SKM-1 (cell line): ENCODE measurements around the gene PPP1R18.
"Not testable (repeated sequence)": the region's sequence is repeated elsewhere in the genome, so short reads cannot be mapped to it uniquely, and the experiment has no call there.

Experiments used
- DNase-seq: peaks from one replicate; lab custom pipeline; 2025; ENCODE audit not compliant: unreplicated experiment; lab: John Stamatoyannopoulos, UW

Gene PPP1R18, protein sequence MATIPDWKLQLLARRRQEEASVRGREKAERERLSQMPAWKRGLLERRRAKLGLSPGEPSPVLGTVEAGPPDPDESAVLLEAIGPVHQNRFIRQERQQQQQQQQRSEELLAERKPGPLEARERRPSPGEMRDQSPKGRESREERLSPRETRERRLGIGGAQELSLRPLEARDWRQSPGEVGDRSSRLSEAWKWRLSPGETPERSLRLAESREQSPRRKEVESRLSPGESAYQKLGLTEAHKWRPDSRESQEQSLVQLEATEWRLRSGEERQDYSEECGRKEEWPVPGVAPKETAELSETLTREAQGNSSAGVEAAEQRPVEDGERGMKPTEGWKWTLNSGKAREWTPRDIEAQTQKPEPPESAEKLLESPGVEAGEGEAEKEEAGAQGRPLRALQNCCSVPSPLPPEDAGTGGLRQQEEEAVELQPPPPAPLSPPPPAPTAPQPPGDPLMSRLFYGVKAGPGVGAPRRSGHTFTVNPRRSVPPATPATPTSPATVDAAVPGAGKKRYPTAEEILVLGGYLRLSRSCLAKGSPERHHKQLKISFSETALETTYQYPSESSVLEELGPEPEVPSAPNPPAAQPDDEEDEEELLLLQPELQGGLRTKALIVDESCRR

DNA sequence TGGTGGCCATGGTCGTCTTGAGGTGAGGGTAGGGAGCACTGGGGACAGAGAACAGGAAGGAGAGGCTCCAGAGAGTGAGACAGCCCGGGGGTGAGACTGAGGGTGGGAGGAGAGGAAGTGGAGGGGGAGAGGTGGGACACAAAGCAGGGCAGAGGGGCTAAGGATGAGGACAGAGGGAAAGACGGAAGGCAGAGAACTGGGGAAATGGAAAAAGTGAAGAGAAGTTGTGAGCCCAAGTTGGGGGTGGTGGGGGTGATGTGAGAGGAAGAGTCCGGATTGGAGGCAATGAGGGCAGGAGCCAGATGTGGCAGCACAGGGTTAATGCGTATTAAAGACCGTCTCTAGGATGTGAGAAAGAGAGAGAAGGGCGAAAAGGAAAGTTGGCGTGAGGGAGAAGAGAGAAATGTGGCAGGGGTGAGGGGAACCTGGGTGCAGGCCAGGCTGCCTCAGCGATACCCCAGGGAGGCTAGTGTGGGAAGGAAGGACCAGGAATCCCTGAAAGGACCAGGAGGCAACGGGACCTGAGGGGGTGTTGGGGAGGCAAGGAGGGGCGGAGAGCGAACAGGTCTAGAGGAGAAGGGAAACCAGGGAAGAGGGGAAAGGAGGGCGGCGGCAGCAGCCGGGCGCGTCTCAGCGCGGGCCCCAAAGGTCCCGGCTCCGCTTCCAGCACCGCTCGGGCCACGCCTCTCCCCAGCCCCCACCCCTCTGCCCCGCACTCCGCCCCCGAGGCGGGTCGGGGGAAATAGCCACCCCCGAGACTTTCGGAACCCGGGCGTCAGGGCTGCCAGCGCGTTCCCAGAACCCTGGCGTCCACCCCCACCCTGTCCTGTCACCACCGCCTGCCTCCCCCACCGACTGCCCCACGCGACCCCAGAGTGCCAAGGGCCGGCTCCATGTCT lies at the start of gene PPP1R18:
Gene PPP1R18, minus strand, starts transcription at position 637 of the 899 bp plus-strand sequence. Its CDS starts 627 bp downstream, at position 10.
- DNase-seq: no peak

DNA sequence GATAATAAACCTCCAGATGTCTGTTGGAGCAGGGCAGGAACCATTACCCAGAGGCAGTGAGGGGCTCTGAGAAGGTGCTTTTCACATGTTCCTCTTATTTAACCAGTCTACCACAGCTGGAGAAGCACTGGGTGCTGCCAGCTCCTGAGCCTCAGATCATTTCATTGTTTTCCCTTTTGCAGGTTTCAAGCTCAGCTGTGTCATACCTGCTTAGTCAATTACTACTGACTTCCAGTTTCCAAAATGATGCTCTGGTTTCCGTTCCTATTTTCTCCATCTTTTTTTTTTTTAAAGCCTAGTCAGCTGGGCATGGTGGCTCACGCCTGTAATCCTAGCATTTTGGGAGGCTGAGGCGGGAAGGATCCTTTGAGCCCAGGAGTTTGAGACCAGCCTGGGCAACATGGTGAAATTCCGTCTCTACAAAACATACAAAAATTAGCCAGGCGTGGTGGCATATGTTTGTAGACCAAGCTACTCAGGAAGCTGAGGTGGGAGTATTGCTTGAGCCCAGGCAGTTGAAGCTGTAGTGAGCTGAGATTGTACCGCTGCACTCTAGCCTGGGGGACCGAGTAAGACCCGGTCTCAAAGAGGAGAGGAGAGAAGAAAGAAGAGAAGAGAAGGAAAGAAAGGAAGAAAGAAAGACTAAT lies 49.3 kb upstream of the PPP1R18 start:
- DNase-seq: no peak

DNA sequence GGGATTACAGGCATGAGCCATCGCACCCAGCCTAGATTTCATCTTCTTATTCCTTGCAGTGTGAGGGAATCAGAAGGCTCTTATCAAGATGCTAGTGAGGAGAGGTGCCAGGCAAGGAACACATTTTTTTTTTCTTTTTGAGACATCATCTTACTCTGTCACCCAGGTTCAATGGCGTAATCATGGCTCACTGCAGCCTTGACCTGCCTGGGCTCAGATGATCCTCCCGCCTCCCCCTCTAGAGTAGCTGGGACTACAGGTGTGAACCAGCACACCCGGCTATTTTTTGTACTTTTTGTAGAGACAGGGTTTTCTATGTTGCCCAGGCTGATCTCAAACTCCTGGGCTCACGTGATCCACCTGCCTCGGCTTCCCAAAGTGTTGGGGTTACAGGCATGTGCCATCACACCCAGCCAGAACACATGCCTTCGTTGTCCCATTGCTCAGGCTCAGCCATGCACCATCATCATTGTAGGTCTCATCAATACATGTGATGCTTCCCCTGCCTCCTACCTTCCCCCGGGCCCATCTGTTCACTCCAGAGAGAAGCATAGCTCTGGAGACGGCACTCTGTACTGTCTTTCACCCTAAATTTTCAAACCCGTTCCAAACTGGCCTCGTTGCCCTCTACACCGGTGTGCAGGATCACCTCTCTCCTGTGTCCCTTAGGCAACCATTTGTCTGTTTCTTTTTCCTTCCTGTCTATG lies 45.9 kb upstream of the PPP1R18 start:
- no peak for DNase-seq

DNA sequence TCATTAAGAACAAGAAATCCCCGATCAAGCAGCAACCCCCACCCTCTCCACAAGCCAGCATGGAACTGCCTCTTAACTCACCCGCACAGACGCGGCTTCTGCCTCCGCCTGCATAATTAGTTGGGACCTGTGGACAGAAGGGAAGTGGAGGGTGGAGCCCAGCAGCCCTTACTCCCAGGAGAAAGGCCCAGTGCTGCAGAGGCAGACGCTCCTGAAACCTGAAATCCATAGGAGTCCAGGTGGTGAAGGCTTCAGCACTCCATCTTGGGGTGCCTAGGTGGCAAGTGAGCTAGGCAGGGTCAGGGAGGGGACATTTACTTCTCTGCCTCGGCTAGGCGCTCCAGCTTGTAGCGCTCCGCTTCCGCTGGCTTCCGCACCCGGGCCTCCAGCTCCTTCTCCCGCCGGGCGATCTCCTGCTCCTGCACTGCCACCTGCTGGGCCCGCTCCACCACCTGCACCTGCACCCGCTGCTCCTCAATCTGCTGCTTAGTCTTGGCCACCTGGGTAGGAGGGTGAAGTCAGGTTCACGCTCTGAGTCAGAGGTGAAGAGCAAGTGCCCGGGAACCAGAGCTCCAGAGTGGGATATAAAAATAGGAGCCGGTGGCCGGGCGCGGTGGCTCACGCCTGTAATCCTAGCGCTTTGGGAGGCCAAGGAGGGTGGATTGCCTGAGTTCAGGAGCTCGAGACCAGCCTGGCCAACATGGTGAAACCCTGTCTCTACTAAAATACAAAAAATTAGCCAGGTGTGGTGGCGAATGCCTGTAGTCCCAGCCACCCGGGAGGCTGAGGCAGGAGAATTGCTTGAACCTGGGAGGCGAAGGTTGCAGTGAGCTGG lies 44.4 kb upstream of the PPP1R18 start:
- peak; percentile 43 for DNase-seq

DNA sequence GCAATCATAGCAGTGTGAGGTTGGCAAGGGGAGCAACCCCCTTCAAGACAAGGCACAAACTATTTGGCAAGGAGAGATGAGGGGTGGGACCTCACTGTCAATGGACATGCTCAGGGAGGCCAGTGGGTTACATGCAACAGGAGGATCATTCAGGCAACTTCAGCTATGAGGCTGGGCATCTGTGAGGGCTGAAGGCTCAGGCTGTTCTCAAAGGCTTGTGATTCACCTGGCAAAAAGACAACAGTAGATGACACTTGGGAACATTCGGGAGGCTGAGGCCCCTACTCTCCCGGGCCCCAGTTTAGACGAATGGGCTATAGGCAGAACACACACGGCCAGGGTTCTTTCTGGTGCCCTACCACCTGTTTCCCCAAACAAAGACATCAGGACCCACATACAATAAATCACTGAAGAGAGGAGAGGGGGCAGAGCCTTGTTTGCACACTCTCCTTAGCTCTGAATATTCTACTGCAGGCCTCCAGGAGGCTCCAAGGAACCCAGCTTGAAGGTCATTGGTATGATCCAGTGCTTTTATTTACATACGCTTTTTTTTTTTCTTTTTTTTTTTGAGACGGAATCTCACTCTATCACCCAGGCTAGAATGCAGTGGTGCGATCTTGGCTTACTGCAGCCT lies 41.6 kb upstream of the PPP1R18 start:
- DNase-seq: no peak

DNA sequence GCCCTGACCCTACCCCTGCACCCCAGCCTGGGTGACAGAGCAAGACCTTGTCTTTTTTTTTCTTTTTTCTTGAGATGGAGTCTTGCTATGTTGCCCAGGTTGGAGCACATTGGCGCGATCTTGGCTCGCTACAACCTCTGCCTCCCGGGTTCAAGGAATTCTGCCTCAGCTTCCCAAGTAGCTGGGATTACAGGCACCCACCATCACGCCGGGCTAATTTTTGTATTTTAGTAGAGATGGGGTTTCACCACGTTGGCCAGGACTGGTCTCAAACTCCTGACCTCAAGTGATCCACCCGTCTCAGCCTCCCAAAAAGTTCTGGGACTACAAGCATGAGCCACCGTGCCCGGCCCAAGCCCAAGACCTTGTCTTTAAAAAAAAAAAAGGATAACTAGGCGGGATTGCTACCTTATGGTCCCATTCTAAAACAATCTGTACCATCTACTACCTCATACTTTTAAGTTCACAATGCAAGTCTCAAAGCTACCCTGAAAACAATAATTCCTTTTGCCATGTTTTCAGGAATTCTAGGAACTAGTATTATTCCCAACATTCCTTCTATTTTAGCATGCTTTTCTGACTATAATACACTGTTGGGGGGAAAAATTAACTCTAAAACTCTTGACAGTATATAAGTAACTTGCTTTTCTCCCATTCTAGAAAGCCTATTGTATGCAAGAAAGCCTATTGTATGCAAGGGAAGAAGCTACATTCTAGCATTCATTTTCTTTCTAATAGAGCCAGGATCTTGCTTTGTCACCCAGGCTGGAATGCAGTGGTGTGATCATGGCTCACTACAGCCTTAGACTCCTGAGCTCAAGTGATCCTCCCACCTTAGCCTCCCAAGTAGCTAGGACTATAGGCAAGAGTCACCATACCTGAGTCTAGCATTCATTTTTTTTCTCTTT lies 40.3 kb upstream of the PPP1R18 start:
- DNase-seq: no peak

DNA sequence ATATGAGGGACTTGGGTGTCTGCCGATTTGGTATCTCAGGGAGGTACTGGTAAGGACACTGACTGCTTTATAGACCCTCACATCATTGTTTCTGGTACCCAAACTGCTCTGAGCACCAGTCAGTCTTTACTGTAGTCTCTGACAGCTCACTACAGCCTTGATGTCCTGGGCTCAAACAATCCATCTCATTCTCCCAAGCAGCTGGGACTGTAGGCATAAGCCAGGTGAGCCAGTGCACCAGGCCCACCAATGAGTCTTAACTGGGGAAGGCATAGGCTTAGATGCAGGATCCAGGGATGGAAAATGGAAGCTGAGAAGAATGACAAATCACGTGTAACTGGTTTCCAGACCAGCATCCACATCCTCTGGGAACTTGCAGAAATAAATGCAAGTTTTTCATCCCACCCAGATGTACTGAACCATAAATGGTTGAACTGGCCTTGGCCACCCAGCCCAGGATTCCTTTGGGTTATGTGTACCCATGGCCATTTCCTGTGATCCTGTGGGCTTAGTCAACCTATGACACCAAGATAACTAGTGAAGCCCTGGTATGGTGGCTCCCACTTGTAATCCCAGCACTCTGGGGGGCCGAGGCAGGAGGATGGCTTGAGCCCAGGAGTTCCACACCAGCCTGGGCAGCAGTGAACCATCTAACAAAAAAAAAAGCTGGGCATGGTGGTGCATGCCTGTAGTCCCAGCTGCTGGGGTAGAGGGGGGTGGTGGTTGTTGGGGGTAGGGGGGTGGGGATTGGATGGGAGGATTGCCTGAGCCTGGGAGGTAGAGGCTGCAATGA lies 39.5 kb upstream of the PPP1R18 start:
- no peak for DNase-seq

DNA sequence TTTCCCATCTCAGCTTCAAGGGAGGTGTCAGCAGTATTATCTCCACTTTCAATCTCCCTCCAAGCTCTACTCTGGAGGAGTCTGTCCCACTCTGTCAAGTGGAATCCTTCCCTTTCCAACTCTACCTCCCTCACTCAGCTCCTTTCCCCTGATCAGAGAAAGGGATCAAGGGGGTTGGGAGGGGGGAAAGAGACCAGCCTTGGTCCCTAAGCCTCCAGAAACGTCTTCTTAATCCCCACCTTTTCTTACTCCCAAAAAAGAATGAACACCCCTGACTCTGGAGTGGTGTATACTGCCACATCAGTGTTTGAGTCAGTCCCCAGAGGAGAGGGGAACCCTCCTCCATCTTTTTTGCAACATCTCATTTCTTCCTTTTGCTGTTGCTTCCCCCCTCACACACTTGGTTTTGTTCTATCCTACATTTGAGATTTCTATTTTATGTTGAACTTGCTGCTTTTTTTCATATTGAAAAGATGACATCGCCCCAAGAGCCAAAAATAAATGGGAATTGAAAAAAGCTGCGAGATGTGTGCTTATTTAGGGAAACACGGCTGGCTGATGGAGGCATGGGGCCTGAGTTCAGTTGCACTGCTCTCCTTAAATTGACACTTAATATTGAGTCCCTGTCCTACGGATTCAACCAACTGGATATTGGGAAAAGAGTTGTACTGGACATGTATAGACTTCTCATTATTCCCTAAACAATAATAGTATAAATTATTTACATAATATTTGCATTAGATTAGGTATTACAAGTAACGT lies 38.6 kb upstream of the PPP1R18 start:
- DNase-seq: no peak

DNA sequence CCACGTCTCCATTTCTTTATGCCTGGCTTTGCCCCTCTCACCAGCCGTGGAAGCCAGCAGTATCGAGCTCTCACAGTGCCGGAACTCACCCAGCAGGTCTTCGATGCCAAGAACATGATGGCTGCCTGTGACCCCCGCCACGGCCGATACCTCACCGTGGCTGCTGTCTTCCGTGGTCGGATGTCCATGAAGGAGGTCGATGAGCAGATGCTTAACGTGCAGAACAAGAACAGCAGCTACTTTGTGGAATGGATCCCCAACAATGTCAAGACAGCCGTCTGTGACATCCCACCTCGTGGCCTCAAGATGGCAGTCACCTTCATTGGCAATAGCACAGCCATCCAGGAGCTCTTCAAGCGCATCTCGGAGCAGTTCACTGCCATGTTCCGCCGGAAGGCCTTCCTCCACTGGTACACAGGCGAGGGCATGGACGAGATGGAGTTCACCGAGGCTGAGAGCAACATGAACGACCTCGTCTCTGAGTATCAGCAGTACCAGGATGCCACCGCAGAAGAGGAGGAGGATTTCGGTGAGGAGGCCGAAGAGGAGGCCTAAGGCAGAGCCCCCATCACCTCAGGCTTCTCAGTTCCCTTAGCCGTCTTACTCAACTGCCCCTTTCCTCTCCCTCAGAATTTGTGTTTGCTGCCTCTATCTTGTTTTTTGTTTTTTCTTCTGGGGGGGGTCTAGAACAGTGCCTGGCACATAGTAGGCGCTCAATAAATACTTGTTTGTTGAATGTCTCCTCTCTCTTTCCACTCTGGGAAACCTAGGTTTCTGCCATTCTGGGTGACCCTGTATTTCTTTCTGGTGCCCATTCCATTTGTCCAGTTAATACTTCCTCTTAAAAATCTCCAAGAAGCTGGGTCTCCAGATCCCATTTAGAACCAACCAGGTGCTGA lies 37.6 kb upstream of the PPP1R18 start:
- DNase-seq: not testable (repeated sequence)

DNA sequence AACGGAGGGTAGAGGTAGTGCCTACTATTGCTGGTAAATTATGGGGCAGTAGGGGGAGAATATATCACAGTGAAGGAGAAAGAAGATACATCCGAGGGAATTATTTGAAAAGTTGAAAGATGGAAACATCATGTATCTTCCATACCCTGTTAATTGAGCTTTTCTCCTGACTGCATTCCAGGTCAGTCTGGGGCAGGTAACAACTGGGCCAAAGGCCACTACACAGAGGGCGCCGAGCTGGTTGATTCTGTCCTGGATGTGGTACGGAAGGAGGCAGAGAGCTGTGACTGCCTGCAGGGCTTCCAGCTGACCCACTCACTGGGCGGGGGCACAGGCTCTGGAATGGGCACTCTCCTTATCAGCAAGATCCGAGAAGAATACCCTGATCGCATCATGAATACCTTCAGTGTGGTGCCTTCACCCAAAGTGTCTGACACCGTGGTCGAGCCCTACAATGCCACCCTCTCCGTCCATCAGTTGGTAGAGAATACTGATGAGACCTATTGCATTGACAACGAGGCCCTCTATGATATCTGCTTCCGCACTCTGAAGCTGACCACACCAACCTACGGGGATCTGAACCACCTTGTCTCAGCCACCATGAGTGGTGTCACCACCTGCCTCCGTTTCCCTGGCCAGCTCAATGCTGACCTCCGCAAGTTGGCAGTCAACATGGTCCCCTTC lies 36.9 kb upstream of the PPP1R18 start:
- not testable (repeated sequence) for DNase-seq

DNA sequence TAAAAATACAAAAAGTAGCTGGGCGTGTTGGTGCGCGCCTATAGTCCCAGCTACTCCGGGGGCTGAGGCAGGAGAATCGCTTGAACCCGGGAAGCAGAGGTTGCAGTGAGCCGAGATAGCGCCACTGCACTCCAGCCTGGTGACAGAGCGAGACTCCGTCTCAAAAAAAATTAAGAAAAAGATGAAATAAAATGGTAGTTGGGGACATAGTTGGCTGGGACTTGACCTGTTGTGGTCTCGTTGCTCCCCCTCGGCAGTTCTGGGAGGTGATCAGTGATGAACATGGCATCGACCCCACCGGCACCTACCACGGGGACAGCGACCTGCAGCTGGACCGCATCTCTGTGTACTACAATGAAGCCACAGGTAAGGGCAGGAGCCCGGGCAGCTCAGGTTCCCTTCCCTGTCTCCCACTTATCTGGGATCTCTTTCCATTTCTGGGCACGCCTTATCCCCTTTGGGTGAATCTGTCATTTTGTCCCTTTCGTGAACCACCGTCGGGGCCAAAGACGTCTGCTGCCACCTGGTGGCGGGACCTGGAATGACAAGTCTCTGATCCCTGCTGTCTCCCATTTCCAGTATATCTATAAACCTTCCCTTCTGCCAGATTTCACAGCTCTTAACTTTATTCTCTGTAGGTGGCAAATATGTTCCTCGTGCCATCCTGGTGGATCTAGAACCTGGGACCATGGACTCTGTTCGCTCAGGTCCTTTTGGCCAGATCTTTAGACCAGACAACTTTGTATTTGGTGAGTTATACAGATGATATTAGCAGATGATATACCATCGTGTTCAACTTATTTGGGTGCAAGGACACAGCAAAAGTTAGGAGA lies 36.1 kb upstream of the PPP1R18 start:
- DNase-seq: peak; percentile 56

DNA sequence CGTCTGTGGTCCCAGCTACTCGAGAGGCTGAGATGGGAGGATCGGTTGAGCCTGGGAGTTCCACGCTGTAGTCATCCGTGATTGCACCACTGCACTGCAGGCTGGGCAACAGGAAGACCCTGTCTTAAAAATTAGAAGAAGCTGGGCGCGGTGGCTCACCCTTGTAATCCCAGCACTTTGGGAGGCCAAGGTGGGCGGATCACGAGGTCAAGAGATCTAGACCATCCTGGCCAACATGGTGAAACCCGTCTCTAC lies 35.5 kb upstream of the PPP1R18 start:
- DNase-seq: not testable (repeated sequence)

DNA sequence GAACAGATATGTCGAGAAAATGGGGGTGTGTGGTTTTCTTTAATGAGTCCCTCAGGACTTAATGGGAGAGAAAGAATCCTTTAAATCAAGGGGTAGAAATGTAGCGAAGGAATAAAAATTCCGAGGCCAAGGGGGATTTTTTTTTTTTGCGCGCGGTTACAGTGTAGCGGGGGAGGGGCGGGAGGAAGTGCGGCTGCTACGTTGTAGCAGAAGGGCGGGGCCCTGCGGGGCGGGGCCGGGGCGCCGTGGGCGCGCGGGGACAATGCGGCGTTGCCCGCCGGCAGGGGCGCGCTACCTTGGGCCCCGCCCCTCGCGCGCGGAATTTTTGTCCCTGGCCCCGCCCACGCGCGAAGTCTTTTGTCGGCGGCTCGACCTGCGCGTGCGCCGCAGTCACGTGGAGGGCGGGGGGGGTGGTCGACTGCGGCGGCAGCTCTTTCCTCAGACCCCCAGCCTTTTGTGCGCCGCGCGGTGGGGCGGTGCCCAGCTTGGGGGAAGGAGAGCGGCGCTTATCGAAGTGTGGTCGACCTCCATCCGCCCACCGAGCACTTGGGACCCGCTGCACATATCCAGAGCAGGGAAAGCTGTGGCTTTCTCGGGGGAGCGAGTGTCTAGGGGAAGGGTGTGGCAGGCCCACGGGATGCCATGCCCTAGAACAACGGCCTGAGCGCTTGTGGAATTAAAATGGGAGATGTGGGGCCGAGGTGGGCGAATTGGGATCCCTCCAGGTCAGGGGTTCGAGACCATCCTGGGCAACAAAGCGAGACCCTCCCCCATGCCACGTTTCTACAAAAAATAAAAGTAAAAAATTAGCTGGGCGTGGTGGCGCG lies 35.0 kb upstream of the PPP1R18 start:
- DNase-seq: peak; percentile 83
